IMR-90 (cell line): ENCODE results near the gene ASB4. TPM values are rescaled to one million over a fixed set of nuclear protein-coding genes. Genes with fewer than 3 reads are reported as not detected.
"Not testable (repeated sequence)": the region's sequence is repeated elsewhere in the genome, so short reads cannot be mapped to it uniquely, and the experiment has no call there.

ENCODE experiments used
- ATAC-seq: fragments of 200-7000 bp; cut with Tn5 transposase; 2 replicates; pipeline ENCODE4 v1.9.1; 2020; ENCODE audit warnings: low read depth, mild to moderate bottlenecking, moderate library complexity
- BruUV-seq: library from RNA; stranded (reverse); fragments of 400-500 nt; replicated peaks from 2 replicates; lab custom pipeline; 2021; lab: Mats Ljungman, UMichigan
- CTCF ChIA-PET: fragments of 300-600 bp; formaldehyde crosslinking; extraction: SDS; loops from one replicate; lab custom pipeline; 2021; ENCODE audit warnings: antibody characterized with exemption; lab: Yijun Ruan, JAX
- POLR2A ChIA-PET: fragments of 300-600 bp; sonication (Branson Sonifier 250); formaldehyde crosslinking; loops from one replicate; lab custom pipeline; 2022; ENCODE audit warnings: antibody characterized with exemption; ENCODE audit not compliant: unreplicated experiment; lab: Charles Lee
- DNase-seq: peaks from one replicate; pipeline ENCODE4 v3.0.0; 2013
- H2AFZ ChIP-seq: replicated peaks from 2 replicates; pipeline ENCODE3; 2013; ENCODE audit warnings: low read length, mild to moderate bottlenecking; ENCODE audit not compliant: poor library complexity
- H2AK5ac ChIP-seq: 2 replicates; pipeline ENCODE4 v1.6.1; 2013; ENCODE audit warnings: low read depth, low read length, inconsistent platforms
- H2AK9ac ChIP-seq: replicated peaks from 2 replicates; pipeline ENCODE3; 2013; ENCODE audit warnings: mild to moderate bottlenecking, low read depth, low read length, moderate library complexity; ENCODE audit not compliant: poor library complexity
- H2BK120ac ChIP-seq: 2 replicates; pipeline ENCODE4 v1.6.1; 2013; ENCODE audit warnings: low read depth, low read length, inconsistent platforms
- H2BK15ac ChIP-seq: 3 replicates; pipeline ENCODE4 v1.6.1; 2013; ENCODE audit warnings: low read depth, low read length, inconsistent platforms
- H2BK20ac ChIP-seq: 2 replicates; pipeline ENCODE4 v1.6.1; 2013; ENCODE audit warnings: low read depth, mild to moderate bottlenecking, inconsistent platforms, low read length, moderate library complexity
- H2BK5ac ChIP-seq: 2 replicates; pipeline ENCODE4 v1.6.1; 2013; ENCODE audit warnings: mild to moderate bottlenecking, low read depth, low read length, inconsistent platforms; ENCODE audit not compliant: poor library complexity, severe bottlenecking
- H3K14ac ChIP-seq: replicated peaks from 2 replicates; pipeline ENCODE4 v1.6.1; 2013; ENCODE audit warnings: low read depth, low read length, inconsistent platforms
- H3K18ac ChIP-seq: 2 replicates; pipeline ENCODE4 v1.6.1; 2013; ENCODE audit warnings: low read depth, low read length, control low read depth
- H3K23ac ChIP-seq: 2 replicates; pipeline ENCODE4 v1.6.1; 2013; ENCODE audit warnings: low read depth, low read length, inconsistent platforms
- H3K27ac ChIP-seq: 2 replicates; pipeline ENCODE4 v1.5.1; 2013; ENCODE audit warnings: mild to moderate bottlenecking, control low read depth, low read length; ENCODE audit not compliant: insufficient read depth
- H3K27me3 ChIP-seq: 2 replicates; pipeline ENCODE4 v1.6.1; 2013; ENCODE audit warnings: low read length; ENCODE audit not compliant: control insufficient read depth, insufficient read depth
- H3K36me3 ChIP-seq: 2 replicates; pipeline ENCODE4 v1.6.1; 2013; ENCODE audit warnings: low read length, mixed read lengths; ENCODE audit not compliant: control insufficient read depth, insufficient read depth
- H3K4ac ChIP-seq: 2 replicates; pipeline ENCODE4 v1.6.1; 2013; ENCODE audit warnings: low read depth, low read length, inconsistent platforms
- H3K4me1 ChIP-seq: 2 replicates; pipeline ENCODE4 v1.6.1; 2013; ENCODE audit warnings: low read length, mixed read lengths; ENCODE audit not compliant: control insufficient read depth, insufficient read depth
- H3K4me2 ChIP-seq: 2 replicates; pipeline ENCODE4 v1.6.1; 2013; ENCODE audit warnings: low read depth, mild to moderate bottlenecking, control low read depth, low read length, moderate library complexity
- H3K4me3 ChIP-seq: 2 replicates; pipeline ENCODE4 v1.5.1; 2013; ENCODE audit warnings: low read depth, mild to moderate bottlenecking, control low read depth, low read length, moderate library complexity; ENCODE audit not compliant: insufficient read depth
- H3K56ac ChIP-seq: 2 replicates; pipeline ENCODE4 v1.6.1; 2013; ENCODE audit warnings: low read length, inconsistent platforms; ENCODE audit not compliant: insufficient read depth; ENCODE audit errors: extremely low read depth
- H3K79me1 ChIP-seq, 2 experiments: 2 replicates each; pipeline ENCODE4 v1.6.1; 2013; ENCODE audit warnings: low read length in 2 of 2, inconsistent platforms in 1 of 2, low read depth in 1 of 2
- H3K9ac ChIP-seq: 2 replicates; pipeline ENCODE4 v1.6.1; 2013; ENCODE audit warnings: low read depth, low read length, control low read depth
- H3K9me1 ChIP-seq: 2 replicates; pipeline ENCODE4 v1.6.1; 2013; ENCODE audit warnings: low read length, inconsistent platforms; ENCODE audit not compliant: insufficient read depth
- H3K9me3 ChIP-seq: 2 replicates; pipeline ENCODE4 v1.6.1; 2013; ENCODE audit warnings: low read length; ENCODE audit not compliant: control insufficient read depth, insufficient read depth
- H4K20me1 ChIP-seq: 2 replicates; pipeline ENCODE4 v1.6.1; 2013; ENCODE audit warnings: low read length, inconsistent platforms; ENCODE audit not compliant: insufficient read depth
- H4K5ac ChIP-seq: 2 replicates; pipeline ENCODE4 v1.6.1; 2013; ENCODE audit warnings: mild to moderate bottlenecking, low read depth, low read length, control low read depth
- H4K8ac ChIP-seq, 2 experiments: 2 replicates each; pipeline ENCODE4 v1.6.1; 2013; ENCODE audit warnings: low read depth in 2 of 2, low read length in 2 of 2, control low read depth in 1 of 2, inconsistent platforms in 1 of 2
- H4K91ac ChIP-seq: 2 replicates; pipeline ENCODE4 v1.6.1; 2013; ENCODE audit warnings: low read depth, low read length, inconsistent platforms; ENCODE audit not compliant: insufficient read depth
- RFX5 ChIP-seq: IDR thresholded peaks from 2 replicates; pipeline ENCODE4 v1.8.0; 2012; ENCODE audit warnings: low read depth, mild to moderate bottlenecking, low read length, moderate library complexity
- WGBS, 2 experiments: methylation state at CpG; one replicate each; pipeline versions ENCODE4 v1.1.5 to v1.1.7; 2013; ENCODE audit warnings: missing lambda C conversion rate in 2 of 2; ENCODE audit not compliant: insufficient read length in 1 of 2; ENCODE audit errors: extremely low coverage in 2 of 2; 5-methylcytosine and 5-hydroxymethylcytosine counted together
- dilution Hi-C: fragments of 300-500 bp; cut with HindIII; formaldehyde crosslinking; loops from one replicate; pipeline ENCODE4 v1.14.3; 2018; ENCODE audit warnings: low sequenced_read_pairs; ENCODE audit not compliant: unreplicated experiment
- in situ Hi-C: fragments of 300-500 bp; cut with MboI; formaldehyde crosslinking; loops from 3 replicates; pipeline ENCODE4 v1.14.3; 2019; ENCODE audit warnings: low sequenced_read_pairs, inconsistent platforms, mixed read lengths
- intact Hi-C: fragments of 100-400 bp; cut with micrococcal nuclease; formaldehyde crosslinking; loops from 2 replicates; pipeline ENCODE4 v1.10.0; 2022
- polyA plus RNA-seq, 3 experiments: library from polyadenylated mRNA; depleted of rRNA; stranded (reverse); fragments of >200 nt; gene quantifications; 2 replicates each; pipeline ENCODE4 v1.2.3, GENCODE V29; 2012; ENCODE audit warnings: low replicate concordance in 1 of 3
- total RNA-seq: library from RNA; depleted of rRNA; stranded (reverse); fragments of >200 nt; gene quantifications from 2 replicates; pipeline ENCODE4 v1.2.3, GENCODE V29; 2012

Gene ASB4
- total and polyA plus RNA-seq, 2 of the 4 experiments (the other 2 are of a cell fraction) = not detected

- Histone ChIP-seq H3K36me3 (no peaks in the 10 kb centered on the region), H3K4me2 (no peak overlapping the region), H3K27ac (no peak overlapping the region), H4K91ac (no peak overlapping the region), H2BK120ac (no peak overlapping the region), H3K79me1 (no peaks in the 10 kb centered on the region), H2AK5ac (no peak overlapping the region), H3K9ac (no peak overlapping the region), H2AK9ac (no peak overlapping the region), H3K14ac (no peak overlapping the region), H3K9me1 (no peaks in the 10 kb centered on the region), H4K8ac (no peak overlapping the region), H4K5ac (no peak overlapping the region), H4K20me1 (no peaks in the 10 kb centered on the region), H2BK5ac (no peak overlapping the region), H3K9me3 (no peaks in the 10 kb centered on the region), H2BK20ac (no peak overlapping the region), H3K18ac (no peak overlapping the region), H3K4me1 (no peaks in the 10 kb centered on the region), H3K4ac (no peak overlapping the region), H3K4me3 (no peak overlapping the region), H3K56ac (no peak overlapping the region), H2AFZ (no peak overlapping the region), H2BK15ac (no peak overlapping the region), H3K23ac (no peak overlapping the region), H3K27me3 (no peaks in the 10 kb centered on the region)
- ATAC-seq (no peak), DNase-seq (no peak)
- no peak for TF ChIP-seq RFX5
- no TSS peak for BruUV-seq
- ChIA-PET CTCF (interaction anchor here (0.7 kb wide), 1 partner anchor 31 kb away, joined by 3 read pairs; no protein-coding TSS in a partner anchor), POLR2A (no interaction called here)
- in situ Hi-C loops = no loop called here
- intact Hi-C loops = loop anchor here (2.0 kb wide), 1 partner anchor 737 kb away; no protein-coding TSS in a partner anchor
- dilution Hi-C loops = no loop called here
Observed at GRCh38 chr7:95457947-95458346, 27.8 kb upstream of the ASB4 start.

GRCh38 chr7:95460653-95461052 lies 25.1 kb upstream of the ASB4 start:
- H3K14ac ChIP-seq, intact Hi-C loops: not testable (repeated sequence)

More at GRCh38 chr7:95460653-95461052, 25.1 kb upstream of the ASB4 start:
- H2AFZ ChIP-seq, H2BK5ac ChIP-seq, H4K91ac ChIP-seq, DNase-seq, H3K4ac ChIP-seq, ATAC-seq, POLR2A ChIA-PET, H3K27ac ChIP-seq, H3K9me1 ChIP-seq, H3K27me3 ChIP-seq, BruUV-seq, H3K4me1 ChIP-seq, H3K4me2 ChIP-seq, H2BK15ac ChIP-seq, H2BK120ac ChIP-seq, H3K9ac ChIP-seq, H2BK20ac ChIP-seq, H4K5ac ChIP-seq, H3K18ac ChIP-seq, H4K8ac ChIP-seq, H3K9me3 ChIP-seq, H3K23ac ChIP-seq, H3K79me1 ChIP-seq, H3K36me3 ChIP-seq, H2AK9ac ChIP-seq, H2AK5ac ChIP-seq, H4K20me1 ChIP-seq, dilution Hi-C loops, H3K4me3 ChIP-seq, CTCF ChIA-PET, H3K56ac ChIP-seq, in situ Hi-C loops: not testable (repeated sequence)
- no CpG with 5 or more reads among the region's 2 CpGs for WGBS, 2 experiments
